Thymus (tissue), 11 donors: ENCODE measurements around the gene KCNAB1. TPM values are rescaled to one million over a fixed set of nuclear protein-coding genes. Genes with fewer than 3 reads are reported as not detected.
A peak's percentile ranks its signal among the peaks of the same experiment; 100 is the strongest.

Experiments used
- DNase-seq, 9 donors: peaks; one replicate each; pipeline ENCODE4 v3.0.0-alpha.2; 2013; ENCODE audit warnings: low spot score in 9 of 9, low read depth in 6 of 9, missing footprints in 1 of 9
- H3K27ac ChIP-seq, 2 donors: one replicate each; pipeline ENCODE4 v1.5.1; 2013; ENCODE audit warnings: control low read depth in 1 of 2, low read depth in 1 of 2, low read length in 1 of 2, mild to moderate bottlenecking in 1 of 2, moderate library complexity in 1 of 2
- H3K27me3 ChIP-seq, 2 donors: one replicate each; pipeline ENCODE4 v1.5.1; 2013; ENCODE audit warnings: low read length in 1 of 2; ENCODE audit not compliant: control insufficient read depth in 2 of 2, insufficient read depth in 1 of 2
- H3K36me3 ChIP-seq, 2 donors: one replicate each; pipeline ENCODE4 v1.5.1; 2013; ENCODE audit warnings: low read length in 1 of 2, mild to moderate bottlenecking in 1 of 2, moderate library complexity in 1 of 2; ENCODE audit not compliant: control insufficient read depth in 2 of 2, insufficient read depth in 2 of 2
- H3K4me1 ChIP-seq, 2 donors: one replicate each; pipeline ENCODE4 v1.5.1; 2013; ENCODE audit warnings: low read length in 2 of 2; ENCODE audit not compliant: control insufficient read depth in 2 of 2, insufficient read depth in 2 of 2
- H3K4me3 ChIP-seq, 2 donors: one replicate each; pipeline ENCODE4 v1.5.1; 2013; ENCODE audit warnings: low read length in 2 of 2, control low read depth in 1 of 2, mild to moderate bottlenecking in 1 of 2
- H3K9me3 ChIP-seq, 2 donors: one replicate each; pipeline ENCODE4 v1.5.1; 2013; ENCODE audit warnings: low read length in 1 of 2, mild to moderate bottlenecking in 1 of 2; ENCODE audit not compliant: control insufficient read depth in 2 of 2, insufficient read depth in 1 of 2
- WGBS: extraction: QIAGEN DNeasy Blood & Tissue Kit; methylation state at CpG from one replicate; pipeline ENCODE4 v1.1.7; 2013; 5-methylcytosine and 5-hydroxymethylcytosine counted together
- polyA plus RNA-seq: library from polyadenylated mRNA; stranded (reverse); fragments of 200-250 nt; gene quantifications from one replicate; pipeline ENCODE4 v1.2.3, GENCODE V29; 2013
- total RNA-seq: library from RNA; stranded (reverse); fragments of 120-200 nt; gene quantifications from one replicate; pipeline ENCODE4 v1.2.4, GENCODE V29; 2013
- donor health status: healthy.

KCNAB1 gene
- total and polyA plus RNA-seq, 2 donors, result 1.0 to 4.0 TPM

DNA sequence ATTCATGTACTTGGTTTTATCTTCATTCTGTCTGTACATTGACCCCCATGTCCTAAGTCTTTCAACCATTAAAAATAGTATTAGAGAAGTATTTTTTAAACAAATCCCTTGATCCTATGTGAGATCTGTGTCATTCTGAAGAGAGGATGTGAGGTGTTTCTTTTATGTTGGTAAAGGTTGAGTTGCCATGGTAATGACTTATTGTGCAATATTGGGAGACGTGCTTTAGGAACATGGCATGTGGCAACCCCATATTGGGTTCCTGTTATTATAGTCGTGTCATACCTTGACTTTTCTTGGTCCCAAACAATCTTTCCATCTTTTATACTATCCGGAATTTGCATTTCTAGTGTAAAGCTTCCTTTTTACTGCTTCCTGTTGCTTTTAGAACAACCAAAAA, 203.1 kb downstream of the KCNAB1 start:
- no peaks in the 10 kb centered on the region for H3K9me3 ChIP-seq
- 88% methylated on average over 3 of the region's 3 CpGs for WGBS

DNA sequence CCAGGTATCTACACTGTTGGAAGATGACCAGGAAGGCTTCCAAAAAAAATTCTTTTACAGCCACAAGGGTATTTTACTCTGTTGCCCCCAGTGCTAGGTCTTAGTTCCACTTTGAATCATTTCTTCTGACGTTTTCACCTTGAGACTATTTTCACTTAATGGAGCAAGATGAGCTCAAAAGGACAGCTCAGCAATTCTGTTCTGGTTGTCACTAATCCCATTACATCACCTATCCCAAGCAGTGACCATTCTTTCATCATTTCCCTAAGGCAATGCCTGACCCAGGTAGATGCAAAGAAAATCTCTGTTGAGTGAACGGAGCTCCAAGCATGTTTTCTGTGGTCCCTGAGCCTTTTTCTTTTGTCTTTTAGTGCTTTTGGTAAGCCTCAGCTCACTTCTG, 210.0 kb downstream of the KCNAB1 start:
- Histone ChIP-seq H3K36me3 (no peaks in the 10 kb centered on the region), H3K4me3 (no peak overlapping the region), H3K27ac (no peak overlapping the region), H3K4me1 (no peaks in the 10 kb centered on the region), H3K9me3 (no peaks in the 10 kb centered on the region), H3K27me3 (no peaks in the 10 kb centered on the region)
- 88% methylated on average over 2 of the region's 2 CpGs for WGBS
- DNase-seq, result no peak

More for the DNA sequence above, 203.1 kb downstream of the KCNAB1 start:
- no peak for DNase-seq
- Histone ChIP-seq H3K4me3 (no peak overlapping the region), H3K27ac (no peak overlapping the region), H3K36me3 (no peaks in the 10 kb centered on the region), H3K4me1 (no peaks in the 10 kb centered on the region), H3K27me3 (no peaks in the 10 kb centered on the region)

DNA sequence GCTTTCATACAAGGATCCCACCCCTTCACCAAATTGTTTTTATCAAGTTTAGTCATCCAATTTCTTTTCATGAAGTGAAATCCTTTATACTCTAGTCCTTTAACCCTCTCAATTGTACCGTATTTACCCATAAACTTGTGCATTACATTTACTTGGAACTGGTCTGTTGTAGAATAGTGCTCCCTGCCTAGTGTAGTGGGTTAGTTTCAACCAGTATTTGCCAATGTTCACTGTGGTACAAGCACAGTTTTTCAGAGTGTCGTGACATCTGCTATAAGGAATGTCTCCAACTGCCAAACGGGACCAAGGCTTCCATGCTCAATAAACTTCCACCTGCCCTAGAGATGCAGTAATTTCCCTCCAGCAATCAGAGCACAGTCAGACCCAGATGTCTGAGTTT, 211.9 kb downstream of the KCNAB1 start:
- Histone ChIP-seq H3K27me3 (no peaks in the 10 kb centered on the region), H3K9me3 (no peaks in the 10 kb centered on the region), H3K4me1 (no peaks in the 10 kb centered on the region), H3K27ac (no peak overlapping the region), H3K4me3 (no peak overlapping the region), H3K36me3 (no peaks in the 10 kb centered on the region)
- no peak for DNase-seq
- WGBS, result 96% methylated on average over 3 of the region's 3 CpGs

DNA sequence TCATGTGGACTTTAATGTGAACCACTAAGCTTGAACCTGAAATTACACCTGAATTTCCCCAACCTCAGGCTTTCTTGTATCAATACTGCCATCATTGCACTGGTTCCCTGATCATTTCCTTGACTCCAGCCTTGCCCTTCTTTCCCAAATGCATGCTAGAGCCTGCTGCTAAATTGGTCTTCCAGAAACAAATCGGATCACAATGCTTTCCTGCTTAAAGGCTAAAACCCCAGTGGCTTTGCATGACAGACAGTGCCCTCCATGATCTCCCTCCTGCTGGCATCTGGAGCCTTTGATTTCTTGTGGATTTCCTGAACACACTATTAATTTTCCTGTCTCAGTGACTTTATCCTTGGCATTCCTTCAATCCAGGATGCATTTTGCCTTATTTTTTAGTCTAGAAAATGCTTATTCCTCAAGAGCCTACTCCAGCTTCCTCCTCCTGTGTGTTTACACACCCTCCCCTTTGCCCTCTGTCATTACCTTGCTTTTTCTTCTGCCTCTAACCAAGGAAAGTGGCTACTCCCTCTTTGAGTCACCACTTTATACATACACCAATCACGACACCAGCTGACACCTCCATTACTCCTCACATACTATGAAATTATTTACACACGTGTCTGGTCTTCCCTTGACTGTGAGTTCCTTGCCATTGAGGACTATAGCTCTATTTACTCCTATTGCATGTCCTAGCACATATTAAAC, 214.6 kb downstream of the KCNAB1 start:
- WGBS, result 91% methylated on average over 3 of the region's 3 CpGs
- Histone ChIP-seq H3K36me3 (no peaks in the 10 kb centered on the region), H3K27ac (no peak overlapping the region), H3K4me1 (no peaks in the 10 kb centered on the region), H3K9me3 (no peaks in the 10 kb centered on the region), H3K27me3 (no peaks in the 10 kb centered on the region), H3K4me3 (no peak overlapping the region)
- DNase-seq, result no peak

DNA sequence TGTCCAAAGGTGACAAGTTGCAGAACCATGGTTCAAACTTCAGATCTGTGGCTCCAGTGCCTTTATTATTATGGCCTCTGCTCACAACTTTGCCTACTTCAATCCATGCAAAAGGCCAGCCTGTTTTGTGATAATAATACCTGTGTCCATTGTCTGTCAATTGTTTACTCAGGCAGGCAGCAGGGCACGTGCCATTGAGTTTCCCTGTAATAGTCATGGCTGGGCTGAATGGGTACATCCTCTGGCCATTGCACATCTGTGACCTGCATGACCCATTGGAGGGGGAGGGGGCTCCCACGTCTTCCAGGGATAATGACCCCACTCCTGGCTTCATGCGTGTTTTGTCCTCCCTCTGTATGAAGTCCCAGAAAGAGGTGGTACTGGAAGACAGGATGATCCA, 219.1 kb downstream of the KCNAB1 start:
- 94% methylated on average over 3 of the region's 3 CpGs for whole genome bisulfite sequencing
- H3K36me3 ChIP-seq, result no peaks in the 10 kb centered on the region
- no peak overlapping the region for H3K27ac ChIP-seq
- H3K9me3 ChIP-seq, result no peaks in the 10 kb centered on the region
- H3K4me3 ChIP-seq, result no peak overlapping the region
- no peaks in the 10 kb centered on the region for H3K27me3 ChIP-seq
- no peaks in the 10 kb centered on the region for H3K4me1 ChIP-seq
- DNase-seq, result no peak

DNA sequence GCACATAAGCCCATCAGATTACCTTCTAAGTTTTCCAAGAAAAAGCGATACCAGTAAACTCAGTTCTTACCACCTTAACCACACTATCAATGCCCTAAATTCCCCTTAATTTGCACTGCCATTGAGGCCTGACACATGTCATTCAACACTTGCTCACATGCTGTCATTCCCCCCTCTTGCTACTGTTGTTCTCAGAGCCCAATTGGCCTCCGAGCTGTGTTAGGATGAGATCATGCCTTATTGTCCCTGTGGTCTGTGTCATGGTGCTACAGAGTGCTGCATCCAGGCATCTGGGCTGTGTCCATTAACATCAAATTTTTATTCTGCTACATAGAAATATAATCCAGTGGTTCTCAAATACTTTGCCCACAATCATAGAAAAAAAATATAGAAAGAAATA, 221.0 kb downstream of the KCNAB1 start:
- H3K4me3 ChIP-seq, result no peak overlapping the region
- H3K9me3 ChIP-seq, result no peaks in the 10 kb centered on the region
- H3K4me1 ChIP-seq, result no peaks in the 10 kb centered on the region
- WGBS, result 98% methylated on average over 2 of the region's 2 CpGs
- DNase-seq, result no peak
- H3K36me3 ChIP-seq, result no peaks in the 10 kb centered on the region
- H3K27ac ChIP-seq, result no peak overlapping the region
- H3K27me3 ChIP-seq, result no peaks in the 10 kb centered on the region

DNA sequence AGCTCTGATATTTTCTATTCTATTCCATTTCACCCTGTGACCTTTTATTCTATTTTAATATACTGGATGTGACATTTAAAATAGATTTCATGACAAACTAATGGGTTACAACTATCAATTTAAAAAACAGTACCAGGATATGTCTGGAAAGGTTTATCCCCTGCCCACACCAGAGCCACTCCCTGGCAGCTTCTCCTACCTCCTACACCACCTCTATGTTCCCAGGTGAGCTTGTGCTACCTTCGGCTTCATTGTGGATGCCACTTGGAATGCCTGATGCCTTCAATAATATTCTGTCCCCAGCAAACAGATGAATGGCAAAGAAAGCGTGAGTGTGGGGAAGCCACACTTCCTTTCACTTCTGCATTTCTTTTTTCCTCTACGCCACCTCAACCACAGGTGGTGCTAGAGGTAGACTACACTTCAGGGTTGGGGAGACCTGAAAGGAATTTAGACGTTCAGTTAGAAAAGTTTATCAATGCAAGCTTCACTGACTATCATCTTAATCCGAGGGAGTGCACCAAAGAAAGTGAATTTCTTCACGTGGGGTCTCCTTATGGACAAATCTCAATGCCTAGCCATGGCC, 221.5 kb downstream of the KCNAB1 start:
- peak in 5 of 9 donors; percentile 2 to 37 (median 6) for DNase-seq
- no peaks in the 10 kb centered on the region for H3K27me3 ChIP-seq
- no peaks in the 10 kb centered on the region for H3K9me3 ChIP-seq
- 53% methylated on average over 6 of the region's 6 CpGs for WGBS
- no peak overlapping the region for H3K27ac ChIP-seq
- H3K4me1 ChIP-seq, result no peaks in the 10 kb centered on the region
- H3K4me3 ChIP-seq, result no peak overlapping the region
- no peaks in the 10 kb centered on the region for H3K36me3 ChIP-seq

DNA sequence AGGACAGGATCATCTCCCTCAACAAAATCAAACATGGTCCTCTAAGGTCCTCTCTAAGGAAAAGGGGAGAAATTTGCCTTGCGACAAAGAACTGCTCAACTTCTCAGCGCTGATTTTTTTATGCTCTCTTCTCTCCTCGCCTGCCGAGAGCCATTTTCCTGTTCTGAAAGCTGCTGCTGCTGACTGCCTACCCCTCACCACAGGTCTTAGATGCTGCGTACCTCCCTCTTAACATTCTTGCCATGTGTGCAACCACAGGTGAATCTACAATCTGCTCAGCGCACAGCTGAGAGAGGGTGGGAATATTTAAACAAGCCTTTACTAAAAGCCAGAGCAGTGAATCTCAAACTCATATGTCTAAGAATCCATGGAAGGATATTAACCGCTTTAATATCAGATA, 223.8 kb downstream of the KCNAB1 start:
- no peak overlapping the region for H3K27ac ChIP-seq
- H3K27me3 ChIP-seq, result no peaks in the 10 kb centered on the region
- H3K4me3 ChIP-seq, result no peak overlapping the region
- no peaks in the 10 kb centered on the region for H3K36me3 ChIP-seq
- 81% methylated on average over 7 of the region's 7 CpGs for WGBS
- peak in 2 of 9 donors; percentile 4 to 32 for DNase-seq
- no peaks in the 10 kb centered on the region for H3K4me1 ChIP-seq
- no peaks in the 10 kb centered on the region for H3K9me3 ChIP-seq

DNA sequence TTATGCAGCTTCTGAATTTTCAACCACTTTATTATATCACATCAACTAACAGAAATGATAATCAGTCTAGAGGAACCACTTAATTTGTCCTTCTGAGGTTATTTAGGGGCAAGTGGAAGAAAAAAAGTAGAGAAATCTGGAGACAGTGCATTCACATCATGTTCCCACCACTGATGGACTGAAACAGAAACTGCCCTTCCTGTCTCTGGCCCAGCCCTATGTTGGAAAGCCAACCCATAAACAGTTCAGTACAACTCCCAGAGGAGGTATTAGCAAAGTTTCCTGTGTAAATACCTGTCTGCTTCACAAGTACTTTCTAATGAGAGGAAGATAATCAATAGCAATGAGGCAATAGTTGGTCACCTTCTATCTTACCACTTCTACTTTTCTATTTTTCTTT, 228.7 kb downstream of the KCNAB1 start:
- DNase-seq, result no peak
- H3K27me3 ChIP-seq, result no peaks in the 10 kb centered on the region
- H3K36me3 ChIP-seq, result no peaks in the 10 kb centered on the region
- H3K4me3 ChIP-seq, result no peak overlapping the region
- no peak overlapping the region for H3K27ac ChIP-seq
- peaks cover 0 to 4% of the 10 kb centered on the region in 2 donors for H3K9me3 ChIP-seq
- no peaks in the 10 kb centered on the region for H3K4me1 ChIP-seq
